Retinal pigment epithelial cell (primary cell): ENCODE results near the gene VSIG2.

Experiments used
- DNase-seq: peaks from one replicate; pipeline ENCODE4 v3.0.0-alpha.2; 2010; ENCODE audit warnings: low read depth
- H3K4me3 ChIP-seq: 2 replicates; pipeline ENCODE4 v1.5.1; 2011; ENCODE audit warnings: mild to moderate bottlenecking, low read length, control low read depth, moderate library complexity
- CTCF ChIP-seq: conservative IDR thresholded peaks from 2 replicates; pipeline ENCODE4 v1.5.1; 2011; ENCODE audit warnings: low read depth, low read length, control low read depth, inconsistent platforms

VSIG2 gene

GRCh38 chr11:124739479-124740276, 12.4 kb downstream of the VSIG2 start, which contains the start of gene NRGN:
Gene NRGN (plus strand): TSS chr11:124739942. CDS start chr11:124740085, 143 bp downstream.
- H3K4me3 ChIP-seq: peak within 1 kb of the TSS; percentile 53
- DNase-seq: peak; percentile 52
- TF ChIP-seq CTCF: no peak

GRCh38 chr11:124738713-124739478, 13.2 kb downstream of the VSIG2 start:
- peak overlapping the region; percentile 53 for H3K4me3 ChIP-seq
- no peak for TF ChIP-seq CTCF
- no peak for DNase-seq

- TF ChIP-seq CTCF: no peak
- H3K4me3 ChIP-seq: no peak overlapping the region
- no peak for DNase-seq
Measured at GRCh38 chr11:124737638-124738305, 14.3 kb downstream of the VSIG2 start.

GRCh38 chr11:124736736-124737135, 15.3 kb downstream of the VSIG2 start:
- DNase-seq: no peak
- TF ChIP-seq CTCF: no peak
- no peak overlapping the region for H3K4me3 ChIP-seq

- no peak overlapping the region for H3K4me3 ChIP-seq
- DNase-seq: no peak
- no peak for TF ChIP-seq CTCF
Measured at GRCh38 chr11:124732230-124732629, 19.8 kb downstream of the VSIG2 start.

GRCh38 chr11:124729571-124729970, 22.5 kb downstream of the VSIG2 start:
- DNase-seq: no peak
- no peak for TF ChIP-seq CTCF
- no peak overlapping the region for H3K4me3 ChIP-seq
